Liver (tissue), 9 donors: ENCODE measurements around the gene EIF3D. TPM values are rescaled to one million over a fixed set of nuclear protein-coding genes. Genes with fewer than 3 reads are reported as not detected.

Source experiments
- DNase-seq: peaks from one replicate; pipeline ENCODE4 v3.0.0-alpha.2; 2017; ENCODE audit warnings: low spot score
- H3K27ac ChIP-seq, 2 donors: one replicate each; pipeline ENCODE4 v1.7.0; 2013; ENCODE audit warnings: inconsistent platforms in 2 of 2, low read length in 2 of 2, control low read depth in 1 of 2, low read depth in 1 of 2, mild to moderate bottlenecking in 1 of 2
- H3K27me3 ChIP-seq, 4 donors: one replicate each; pipeline versions ENCODE4 v1.6.1 to v1.7.0; 2013; ENCODE audit warnings: low read length in 3 of 4, inconsistent platforms in 1 of 4, mild to moderate bottlenecking in 1 of 4, moderate library complexity in 1 of 4; ENCODE audit not compliant: control insufficient read depth in 4 of 4, insufficient read depth in 4 of 4
- H3K36me3 ChIP-seq, 4 donors: one replicate each; pipeline versions ENCODE4 v1.6.1 to v1.7.0; 2013; ENCODE audit warnings: low read length in 3 of 4, mild to moderate bottlenecking in 3 of 4, low read depth in 1 of 4, moderate library complexity in 1 of 4; ENCODE audit not compliant: control insufficient read depth in 4 of 4, insufficient read depth in 3 of 4
- H3K4me1 ChIP-seq, 4 donors: one replicate each; pipeline versions ENCODE4 v1.6.1 to v1.7.0; 2013; ENCODE audit warnings: low read length in 3 of 4, mild to moderate bottlenecking in 3 of 4, moderate library complexity in 1 of 4; ENCODE audit not compliant: control insufficient read depth in 4 of 4, insufficient read depth in 4 of 4
- H3K4me3 ChIP-seq, 3 donors: one replicate each; pipeline versions ENCODE4 v1.6.1 to v1.7.0; 2013; ENCODE audit warnings: low read length in 3 of 3, control low read depth in 1 of 3, low read depth in 1 of 3, mild to moderate bottlenecking in 1 of 3
- H3K9ac ChIP-seq, 2 donors: one replicate each; pipeline ENCODE4 v1.7.0; 2013; ENCODE audit warnings: low read length in 2 of 2, mild to moderate bottlenecking in 2 of 2, moderate library complexity in 2 of 2, control low read depth in 1 of 2, low read depth in 1 of 2
- H3K9me3 ChIP-seq, 4 donors: one replicate each; pipeline versions ENCODE4 v1.6.1 to v1.7.0; 2013; ENCODE audit warnings: low read length in 3 of 4; ENCODE audit not compliant: control insufficient read depth in 4 of 4
- EGR1 ChIP-seq, 2 donors: IDR thresholded peaks; 2 replicates each; pipeline ENCODE4 v1.6.1; 2016 to 2018; ENCODE audit warnings: antibody characterized with exemption in 2 of 2, low read depth in 2 of 2
- FOXA1 ChIP-seq: IDR thresholded peaks from 2 replicates; pipeline ENCODE4 v1.6.1; 2016; ENCODE audit warnings: antibody characterized with exemption
- FOXA2 ChIP-seq: IDR thresholded peaks from 2 replicates; pipeline ENCODE4 v1.6.1; 2016; ENCODE audit warnings: antibody characterized with exemption
- GABPA ChIP-seq, 2 donors: IDR thresholded peaks in 1 of 2; conservative IDR thresholded peaks in 1 of 2; 2 replicates each; pipeline ENCODE4 v1.6.1; 2016; ENCODE audit warnings: antibody characterized with exemption in 2 of 2, mild to moderate bottlenecking in 1 of 2, moderate library complexity in 1 of 2
- HNF4A ChIP-seq, 2 donors: conservative IDR thresholded peaks; 2 replicates each; pipeline ENCODE4 v1.6.1; 2016; ENCODE audit warnings: antibody characterized with exemption in 2 of 2, mild to moderate bottlenecking in 2 of 2
- HNF4G ChIP-seq: IDR thresholded peaks from 2 replicates; pipeline ENCODE4 v1.6.1; 2016; ENCODE audit warnings: antibody characterized with exemption
- JUND ChIP-seq, 2 donors: IDR thresholded peaks; 2 replicates each; pipeline ENCODE4 v1.6.1; 2016; ENCODE audit warnings: antibody characterized with exemption in 2 of 2
- NR2F2 ChIP-seq: IDR thresholded peaks from 2 replicates; pipeline ENCODE4 v1.6.1; 2016; ENCODE audit warnings: antibody characterized with exemption
- RAD21 ChIP-seq, 2 donors: IDR thresholded peaks; 2 replicates each; pipeline ENCODE4 v1.6.1; 2016; ENCODE audit warnings: antibody characterized with exemption in 2 of 2, mild to moderate bottlenecking in 2 of 2
- RXRA ChIP-seq, 2 donors: IDR thresholded peaks; 2 replicates each; pipeline ENCODE4 v1.6.1; 2017 to 2018; ENCODE audit warnings: antibody characterized with exemption in 2 of 2, mild to moderate bottlenecking in 1 of 2
- SP1 ChIP-seq: IDR thresholded peaks from 2 replicates; pipeline ENCODE4 v1.6.1; 2018; ENCODE audit warnings: antibody characterized with exemption, mild to moderate bottlenecking
- TAF1 ChIP-seq: conservative IDR thresholded peaks from 2 replicates; pipeline ENCODE4 v1.6.1; 2016; ENCODE audit warnings: antibody characterized with exemption, mild to moderate bottlenecking
- YY1 ChIP-seq: IDR thresholded peaks from 2 replicates; pipeline ENCODE4 v1.6.1; 2016; ENCODE audit warnings: antibody characterized with exemption, mild to moderate bottlenecking
- WGBS: extraction: QIAGEN DNeasy Blood & Tissue Kit; methylation state at CpG from one replicate; pipeline ENCODE4 v1.1.7; 2013; 5-methylcytosine and 5-hydroxymethylcytosine counted together
- polyA plus RNA-seq, 2 donors: library from polyadenylated mRNA; stranded (reverse) in 1 of 2; unstranded in 1 of 2; fragments of 200-250 nt in 1 of 2; fragments of >200 nt in 1 of 2; fragmentation: Nextera tagmentation in 1 of 2; extraction: Ambion mirVana in 1 of 2; gene quantifications; one replicate each; pipeline versions ENCODE4 v1.2.1 to v1.2.3, GENCODE V29; 2013 to 2015
- total RNA-seq, 2 donors: library from RNA; depleted of rRNA; stranded (reverse); fragments of >200 nt; gene quantifications; one replicate each; pipeline ENCODE4 v1.2.3, GENCODE V29; 2014
- TF ChIP-seq, protein P1 (sequence below): IDR thresholded peaks from 2 replicates; pipeline ENCODE4 v1.6.1; 2016; ENCODE audit warnings: antibody characterized with exemption, mild to moderate bottlenecking
- TF ChIP-seq, protein P2 (sequence below): IDR thresholded peaks from 2 replicates; pipeline ENCODE4 v1.6.1; 2016; ENCODE audit warnings: antibody characterized with exemption
- TF ChIP-seq, protein P3 (sequence below): IDR thresholded peaks from 2 replicates; pipeline ENCODE4 v1.6.1; 2016; ENCODE audit warnings: antibody characterized with exemption
- TF ChIP-seq, protein P4 (sequence below): fragments of 150-350 bp; IDR thresholded peaks from 2 replicates; pipeline ENCODE4 v1.5.1; 2017; ENCODE audit warnings: improper control_type of control experiment, low read depth, low read length; ENCODE audit not compliant: missing input control
- TF ChIP-seq, protein P5 (sequence below): IDR thresholded peaks from 2 replicates; pipeline ENCODE4 v1.6.1; 2016; ENCODE audit warnings: antibody characterized with exemption
- donor health status: healthy.
- donor health status: healthy.
- donor health status: healthy.
- donor health status: healthy.
- donor health status: healthy.

The EIF3D gene
- total and polyA plus RNA-seq, 4 donors: 32.8 to 169 (median 80.3) TPM

DNA sequence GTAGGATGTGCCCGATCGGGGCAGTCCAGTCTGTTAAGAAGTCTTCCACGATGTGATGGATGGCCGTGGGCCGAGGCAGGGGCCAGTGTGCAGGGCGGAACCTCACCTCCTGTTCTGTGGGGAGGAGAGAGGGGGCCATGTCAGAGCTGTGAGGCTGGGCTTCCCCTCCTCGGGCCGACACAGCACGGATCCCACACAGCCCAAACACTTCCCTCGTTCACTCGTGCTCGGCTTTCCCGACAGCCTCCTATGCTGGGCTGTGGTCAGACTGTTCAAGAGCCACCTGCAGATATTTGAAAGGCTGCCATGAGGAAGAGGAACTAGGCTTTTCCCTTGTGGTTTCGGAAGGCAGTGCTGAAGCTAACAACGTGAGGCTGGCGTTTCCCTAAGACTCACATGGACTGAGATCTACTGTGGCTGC lies 35.3 kb downstream of the EIF3D start:
- no peak overlapping the region for H3K9ac ChIP-seq
- TF ChIP-seq YY1 (no peak), HNF4A (conservative IDR thresholded peaks at IDR 0.05) (no peak), EGR1 (IDR thresholded peaks at IDR 0.05; ENCODE audit: low read depth in 2 of 2) (no peak), FOXA1 (no peak), NR2F2 (no peak), JUND (IDR thresholded peaks at IDR 0.05) (no peak), SP1 (no peak), RAD21 (IDR thresholded peaks at IDR 0.05) (no peak), GABPA (IDR thresholded peaks at IDR 0.05 in 1 of 2, conservative IDR thresholded peaks at IDR 0.05 in 1 of 2) (no peak), RXRA (IDR thresholded peaks at IDR 0.05) (no peak), FOXA2 (no peak), TAF1 (no peak), HNF4G (no peak)
- TF ChIP-seq, protein P1, sequence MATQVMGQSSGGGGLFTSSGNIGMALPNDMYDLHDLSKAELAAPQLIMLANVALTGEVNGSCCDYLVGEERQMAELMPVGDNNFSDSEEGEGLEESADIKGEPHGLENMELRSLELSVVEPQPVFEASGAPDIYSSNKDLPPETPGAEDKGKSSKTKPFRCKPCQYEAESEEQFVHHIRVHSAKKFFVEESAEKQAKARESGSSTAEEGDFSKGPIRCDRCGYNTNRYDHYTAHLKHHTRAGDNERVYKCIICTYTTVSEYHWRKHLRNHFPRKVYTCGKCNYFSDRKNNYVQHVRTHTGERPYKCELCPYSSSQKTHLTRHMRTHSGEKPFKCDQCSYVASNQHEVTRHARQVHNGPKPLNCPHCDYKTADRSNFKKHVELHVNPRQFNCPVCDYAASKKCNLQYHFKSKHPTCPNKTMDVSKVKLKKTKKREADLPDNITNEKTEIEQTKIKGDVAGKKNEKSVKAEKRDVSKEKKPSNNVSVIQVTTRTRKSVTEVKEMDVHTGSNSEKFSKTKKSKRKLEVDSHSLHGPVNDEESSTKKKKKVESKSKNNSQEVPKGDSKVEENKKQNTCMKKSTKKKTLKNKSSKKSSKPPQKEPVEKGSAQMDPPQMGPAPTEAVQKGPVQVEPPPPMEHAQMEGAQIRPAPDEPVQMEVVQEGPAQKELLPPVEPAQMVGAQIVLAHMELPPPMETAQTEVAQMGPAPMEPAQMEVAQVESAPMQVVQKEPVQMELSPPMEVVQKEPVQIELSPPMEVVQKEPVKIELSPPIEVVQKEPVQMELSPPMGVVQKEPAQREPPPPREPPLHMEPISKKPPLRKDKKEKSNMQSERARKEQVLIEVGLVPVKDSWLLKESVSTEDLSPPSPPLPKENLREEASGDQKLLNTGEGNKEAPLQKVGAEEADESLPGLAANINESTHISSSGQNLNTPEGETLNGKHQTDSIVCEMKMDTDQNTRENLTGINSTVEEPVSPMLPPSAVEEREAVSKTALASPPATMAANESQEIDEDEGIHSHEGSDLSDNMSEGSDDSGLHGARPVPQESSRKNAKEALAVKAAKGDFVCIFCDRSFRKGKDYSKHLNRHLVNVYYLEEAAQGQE: no peak
- TF ChIP-seq, protein P2, sequence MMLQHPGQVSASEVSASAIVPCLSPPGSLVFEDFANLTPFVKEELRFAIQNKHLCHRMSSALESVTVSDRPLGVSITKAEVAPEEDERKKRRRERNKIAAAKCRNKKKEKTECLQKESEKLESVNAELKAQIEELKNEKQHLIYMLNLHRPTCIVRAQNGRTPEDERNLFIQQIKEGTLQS: no peak
- TF ChIP-seq, protein P3, sequence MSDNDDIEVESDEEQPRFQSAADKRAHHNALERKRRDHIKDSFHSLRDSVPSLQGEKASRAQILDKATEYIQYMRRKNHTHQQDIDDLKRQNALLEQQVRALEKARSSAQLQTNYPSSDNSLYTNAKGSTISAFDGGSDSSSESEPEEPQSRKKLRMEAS: no peak
- TF ChIP-seq, protein P4, sequence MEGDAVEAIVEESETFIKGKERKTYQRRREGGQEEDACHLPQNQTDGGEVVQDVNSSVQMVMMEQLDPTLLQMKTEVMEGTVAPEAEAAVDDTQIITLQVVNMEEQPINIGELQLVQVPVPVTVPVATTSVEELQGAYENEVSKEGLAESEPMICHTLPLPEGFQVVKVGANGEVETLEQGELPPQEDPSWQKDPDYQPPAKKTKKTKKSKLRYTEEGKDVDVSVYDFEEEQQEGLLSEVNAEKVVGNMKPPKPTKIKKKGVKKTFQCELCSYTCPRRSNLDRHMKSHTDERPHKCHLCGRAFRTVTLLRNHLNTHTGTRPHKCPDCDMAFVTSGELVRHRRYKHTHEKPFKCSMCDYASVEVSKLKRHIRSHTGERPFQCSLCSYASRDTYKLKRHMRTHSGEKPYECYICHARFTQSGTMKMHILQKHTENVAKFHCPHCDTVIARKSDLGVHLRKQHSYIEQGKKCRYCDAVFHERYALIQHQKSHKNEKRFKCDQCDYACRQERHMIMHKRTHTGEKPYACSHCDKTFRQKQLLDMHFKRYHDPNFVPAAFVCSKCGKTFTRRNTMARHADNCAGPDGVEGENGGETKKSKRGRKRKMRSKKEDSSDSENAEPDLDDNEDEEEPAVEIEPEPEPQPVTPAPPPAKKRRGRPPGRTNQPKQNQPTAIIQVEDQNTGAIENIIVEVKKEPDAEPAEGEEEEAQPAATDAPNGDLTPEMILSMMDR: no peak
- TF ChIP-seq, protein P5, sequence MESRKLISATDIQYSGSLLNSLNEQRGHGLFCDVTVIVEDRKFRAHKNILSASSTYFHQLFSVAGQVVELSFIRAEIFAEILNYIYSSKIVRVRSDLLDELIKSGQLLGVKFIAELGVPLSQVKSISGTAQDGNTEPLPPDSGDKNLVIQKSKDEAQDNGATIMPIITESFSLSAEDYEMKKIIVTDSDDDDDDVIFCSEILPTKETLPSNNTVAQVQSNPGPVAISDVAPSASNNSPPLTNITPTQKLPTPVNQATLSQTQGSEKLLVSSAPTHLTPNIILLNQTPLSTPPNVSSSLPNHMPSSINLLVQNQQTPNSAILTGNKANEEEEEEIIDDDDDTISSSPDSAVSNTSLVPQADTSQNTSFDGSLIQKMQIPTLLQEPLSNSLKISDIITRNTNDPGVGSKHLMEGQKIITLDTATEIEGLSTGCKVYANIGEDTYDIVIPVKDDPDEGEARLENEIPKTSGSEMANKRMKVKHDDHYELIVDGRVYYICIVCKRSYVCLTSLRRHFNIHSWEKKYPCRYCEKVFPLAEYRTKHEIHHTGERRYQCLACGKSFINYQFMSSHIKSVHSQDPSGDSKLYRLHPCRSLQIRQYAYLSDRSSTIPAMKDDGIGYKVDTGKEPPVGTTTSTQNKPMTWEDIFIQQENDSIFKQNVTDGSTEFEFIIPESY: no peak
- 87% methylated on average over 16 of the region's 16 CpGs for WGBS
- DNase-seq: no peak
- H3K9me3 ChIP-seq: no peaks in the 10 kb centered on the region
- no peaks in the 10 kb centered on the region for H3K4me1 ChIP-seq
- H3K4me3 ChIP-seq: no peak overlapping the region
- peaks cover 0 to 40% (median 9%) of the 10 kb centered on the region in 4 donors for H3K36me3 ChIP-seq
- H3K27me3 ChIP-seq: no peaks in the 10 kb centered on the region
- no peak overlapping the region for H3K27ac ChIP-seq
